ENCODE results near the gene COBLL1.
"Not testable (repeated sequence)": the region's sequence is repeated elsewhere in the genome, so short reads cannot be mapped to it uniquely, and the experiment has no call there.

COBLL1 gene

GRCh38 chr2:164780611-164781178 is 60.9 kb downstream of the COBLL1 start:
- DNase-seq, result no peak

GRCh38 chr2:164779383-164780057 is 62.1 kb downstream of the COBLL1 start:
- DNase-seq, result no peak

DNA sequence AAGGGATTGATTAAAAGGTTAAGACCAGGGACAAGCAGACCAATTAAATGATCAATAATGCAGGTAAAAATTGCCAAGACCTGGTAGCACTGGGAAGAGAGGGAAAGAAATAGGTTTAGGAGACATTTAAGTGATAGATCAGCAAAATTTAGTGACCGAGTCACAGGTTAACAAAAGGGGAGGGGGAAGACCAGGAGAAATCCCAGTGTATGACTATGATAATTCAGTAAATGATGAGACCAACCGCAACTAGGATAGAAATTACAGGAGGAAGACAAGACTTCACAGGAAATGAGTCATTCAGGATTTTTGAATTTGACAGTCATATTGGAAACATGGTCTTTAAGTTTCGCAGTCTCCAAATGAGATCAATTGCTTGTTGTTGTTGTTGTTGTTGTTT is 62.9 kb downstream of the COBLL1 start:
- DNase-seq, result no peak

- DNase-seq, result no peak
Observed at GRCh38 chr2:164777847-164778461, 63.7 kb downstream of the COBLL1 start.

DNA sequence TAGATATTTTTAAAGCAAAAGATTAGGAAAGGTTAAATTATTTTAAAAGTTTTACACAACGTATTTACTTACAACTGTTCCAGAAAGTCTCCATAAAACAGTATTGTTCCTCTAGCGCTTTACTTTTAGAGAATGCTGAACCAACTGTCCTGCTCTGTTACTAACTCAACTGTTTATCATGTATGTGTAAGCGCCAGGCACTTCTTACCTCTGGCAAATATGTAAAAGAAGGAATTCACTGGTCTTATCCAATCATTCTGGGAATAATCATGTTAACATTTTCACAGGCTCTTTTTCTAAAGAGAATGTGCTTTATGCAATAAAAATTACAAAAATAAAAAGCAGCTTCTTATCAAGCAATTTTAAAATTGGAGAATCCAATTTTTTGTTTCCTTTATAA is 68.0 kb downstream of the COBLL1 start:
- DNase-seq, result no peak

- no peak for DNase-seq
Observed at GRCh38 chr2:164773091-164773490, 68.5 kb downstream of the COBLL1 start.

DNA sequence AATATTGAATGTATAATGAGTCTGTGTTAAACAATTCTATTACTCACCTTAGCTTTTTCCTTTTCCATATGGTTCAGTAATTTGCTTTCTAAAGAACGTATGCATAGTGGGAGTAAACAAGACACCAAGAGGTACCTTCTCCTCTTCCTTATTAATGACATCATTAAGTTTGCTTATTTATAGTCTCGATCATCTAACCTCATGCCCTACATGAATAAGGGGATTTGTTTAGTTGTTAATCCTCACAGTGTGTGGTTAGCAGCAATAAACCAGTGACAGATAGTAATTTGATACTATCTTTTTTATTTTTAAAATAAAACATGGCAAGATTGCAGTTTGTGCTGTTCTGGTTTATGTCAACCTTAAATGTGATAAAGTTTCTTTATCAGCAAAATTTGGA is 69.7 kb downstream of the COBLL1 start:
- DNase-seq, result no peak

DNA sequence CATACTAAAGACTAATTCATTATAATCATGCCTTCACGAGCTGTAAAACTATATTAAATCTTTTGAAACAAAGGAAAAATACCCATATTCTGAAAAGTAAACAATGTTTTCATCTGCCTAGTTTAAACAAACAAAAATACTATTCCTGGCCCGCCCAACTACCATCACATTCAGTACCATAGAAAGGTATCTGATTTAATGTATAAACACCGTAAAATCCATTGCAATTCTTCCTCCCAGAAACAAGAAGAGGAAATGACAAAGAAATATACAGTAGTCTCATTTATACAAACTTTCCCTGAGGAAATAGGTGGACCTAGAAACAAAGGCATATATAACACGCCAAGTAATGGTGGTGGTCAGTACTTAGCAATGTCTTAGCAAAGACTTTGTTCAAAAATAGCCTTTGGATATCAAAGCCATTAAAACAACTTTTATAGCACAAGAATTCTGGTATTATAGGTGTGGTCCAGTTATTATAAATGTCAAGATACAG is 71.2 kb downstream of the COBLL1 start:
- no peak for DNase-seq

- no peak for DNase-seq
Observed at GRCh38 chr2:164766954-164767320, 74.7 kb downstream of the COBLL1 start.

DNA sequence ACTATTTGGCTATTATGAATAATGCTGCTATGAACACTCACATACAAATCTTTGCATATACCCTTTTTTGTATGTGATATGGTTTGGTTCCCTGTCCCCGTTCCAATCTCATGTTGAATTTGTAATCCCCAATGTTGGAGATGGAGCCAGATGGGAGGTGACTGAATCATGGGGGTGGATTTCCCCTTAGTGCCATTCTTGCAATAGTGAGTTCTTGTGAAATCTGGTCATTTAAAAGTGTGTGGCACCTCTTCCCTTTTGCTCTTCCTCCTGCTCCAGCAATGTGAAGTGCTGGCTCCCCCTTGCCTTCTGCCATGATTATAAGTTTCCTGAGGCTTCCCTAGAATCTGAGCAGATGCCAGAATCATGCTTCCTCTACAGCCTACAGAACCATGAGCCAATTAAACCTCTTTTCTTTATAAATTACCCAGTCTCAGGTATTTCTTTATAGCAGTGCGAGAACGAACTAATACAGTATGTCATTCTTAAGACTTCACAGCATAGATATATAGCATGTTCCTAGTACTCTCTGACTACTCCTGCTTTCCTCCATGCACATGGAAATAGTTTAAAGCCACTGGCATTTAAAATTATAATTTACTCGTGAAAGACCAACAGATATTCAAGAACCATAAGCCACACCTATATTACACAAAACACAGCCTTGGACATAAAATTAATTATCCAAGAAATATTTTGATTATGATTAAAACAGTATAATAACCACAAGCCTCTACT is 75.2 kb downstream of the COBLL1 start:
- DNase-seq, result no peak

GRCh38 chr2:164764996-164765395 is 76.6 kb downstream of the COBLL1 start:
- DNase-seq, result no peak

- DNase-seq, result no peak
Observed at GRCh38 chr2:164764474-164764873, 77.1 kb downstream of the COBLL1 start.

- DNase-seq, result no peak
Observed at GRCh38 chr2:164763431-164763830, 78.2 kb downstream of the COBLL1 start.

DNA sequence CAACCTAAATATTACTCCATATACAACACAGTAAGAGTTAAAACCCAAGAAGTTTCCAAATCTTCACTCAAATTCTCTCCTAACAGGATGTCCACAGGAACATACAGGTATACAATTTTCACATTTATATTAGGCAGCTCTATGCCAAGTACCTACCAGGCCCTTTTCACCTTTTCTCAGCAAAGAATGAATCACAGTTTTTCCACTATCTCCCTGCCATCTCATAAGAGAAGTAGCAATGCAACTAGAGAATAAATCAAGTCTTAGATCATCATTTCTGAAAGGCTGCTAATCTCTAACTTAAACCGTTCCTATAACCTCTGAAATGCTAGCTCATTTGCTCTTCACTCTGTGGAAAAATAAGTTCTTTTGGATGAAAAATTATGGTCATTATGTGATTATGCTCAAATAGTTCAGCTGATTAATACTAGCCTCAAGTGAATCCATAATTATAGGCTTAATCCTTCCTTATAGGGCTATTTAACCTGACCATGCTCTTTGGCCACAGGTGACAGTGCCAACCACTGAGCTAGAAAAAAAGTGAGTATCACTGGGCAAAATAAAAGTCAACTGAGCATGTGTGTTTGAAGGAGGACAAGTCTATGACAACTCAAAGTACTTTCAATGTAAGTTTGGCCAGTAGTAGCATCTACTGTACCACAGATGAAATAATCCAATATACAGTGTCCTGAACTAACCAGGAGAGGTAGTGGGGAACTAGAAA is 79.7 kb downstream of the COBLL1 start:
- no peak for DNase-seq

- not testable (repeated sequence) for DNase-seq
Observed at GRCh38 chr2:164761201-164761600, 80.4 kb downstream of the COBLL1 start.

DNA sequence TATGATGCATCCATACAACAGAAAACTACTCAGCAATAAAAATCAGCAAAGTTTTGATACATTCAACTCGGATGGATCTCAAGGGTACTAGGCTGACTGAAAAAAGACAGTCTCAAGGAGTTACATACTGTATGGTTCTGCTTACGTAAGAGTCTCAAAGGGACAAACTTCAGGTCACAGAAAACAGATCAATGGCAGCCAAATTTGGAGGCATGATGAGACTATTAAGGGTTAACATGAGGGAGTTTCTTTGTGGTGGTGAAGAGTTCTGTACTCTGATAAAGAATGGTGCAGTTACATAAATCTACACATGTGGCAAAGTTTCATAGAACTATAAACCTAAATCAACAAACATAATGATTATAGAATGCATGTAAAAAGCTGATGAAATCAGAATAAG is 81.4 kb downstream of the COBLL1 start:
- DNase-seq, result no peak

DNA sequence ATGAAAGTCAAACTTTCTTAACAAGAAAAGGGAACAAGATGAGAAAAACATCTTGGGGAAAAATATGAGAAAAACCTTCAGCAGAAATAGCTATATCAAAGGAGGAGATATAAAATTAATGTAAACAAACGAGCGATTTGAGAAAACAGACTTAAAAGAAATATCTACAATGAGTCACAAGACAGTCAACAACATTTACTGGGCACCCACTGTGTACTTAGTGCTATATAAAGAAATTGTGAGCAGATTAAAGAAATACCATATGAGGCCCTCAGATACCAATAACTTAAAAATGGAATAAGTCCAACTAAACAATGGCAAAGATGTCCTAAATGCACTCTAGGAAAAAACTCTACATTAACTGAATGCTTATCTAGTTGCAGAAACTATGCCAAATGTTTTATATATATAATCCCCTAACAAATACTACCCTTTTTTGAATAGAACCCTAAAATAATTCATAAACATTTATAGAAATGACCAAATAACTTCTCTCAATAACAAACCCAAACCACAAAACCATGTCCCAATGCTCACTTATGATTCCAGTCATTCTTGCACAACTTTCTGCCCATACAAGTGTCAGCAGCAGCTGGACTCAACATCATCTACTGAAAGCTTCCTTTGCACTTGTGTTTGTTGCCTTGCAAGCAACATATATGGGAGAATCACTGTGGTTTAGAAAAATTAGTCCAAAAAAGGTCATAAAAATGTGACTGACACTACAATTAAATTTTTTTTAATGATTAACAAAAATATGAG is 83.5 kb downstream of the COBLL1 start:
- no peak for DNase-seq

- no peak for DNase-seq
Observed at GRCh38 chr2:164756773-164757172, 84.8 kb downstream of the COBLL1 start.

DNA sequence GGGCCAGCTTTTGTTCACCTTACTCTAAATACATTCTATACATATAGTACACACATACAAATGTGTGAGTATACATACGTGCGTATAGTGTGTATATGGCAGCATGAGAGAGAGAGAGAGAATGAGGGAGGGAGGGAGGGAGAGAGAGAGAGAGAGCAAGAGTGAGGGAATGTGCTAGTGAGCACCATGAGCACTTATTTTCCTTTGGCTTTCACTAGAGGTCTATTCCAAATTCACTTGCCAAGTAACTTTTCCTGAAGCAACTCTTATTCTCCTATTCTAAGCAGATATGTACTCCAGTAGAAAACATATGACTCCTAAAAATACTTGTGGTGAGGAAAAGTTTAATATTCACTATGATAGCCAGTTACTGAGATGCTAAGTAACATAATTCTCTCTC is 85.7 kb downstream of the COBLL1 start:
- no peak for DNase-seq

- no peak for DNase-seq
Observed at GRCh38 chr2:164754157-164755093, 87.2 kb downstream of the COBLL1 start.

DNA sequence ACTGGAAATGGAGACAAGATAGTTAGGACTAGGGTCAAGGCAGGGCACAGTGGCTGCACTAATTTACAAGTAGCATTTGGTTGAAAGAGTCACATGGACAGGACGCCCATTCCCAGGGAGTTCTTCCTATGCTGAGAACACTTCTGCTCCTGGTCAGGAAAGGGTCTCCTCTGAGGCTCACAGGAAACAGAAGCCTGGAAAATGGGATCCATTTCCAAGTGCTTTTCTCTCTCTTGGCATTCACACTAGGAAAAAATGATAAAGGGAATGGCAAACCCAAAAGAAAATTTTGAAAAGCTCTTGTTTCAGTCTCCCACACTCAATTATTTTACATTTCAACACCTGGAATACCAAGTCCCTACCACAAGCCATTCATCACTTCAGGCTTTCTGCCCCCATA is 88.7 kb downstream of the COBLL1 start:
- no peak for DNase-seq

Data from NCI-H345 (cell line).